ENCODE measurements around the gene SPTBN4.
"Not testable (repeated sequence)": the region's sequence is repeated elsewhere in the genome, so short reads cannot be mapped to it uniquely, and the experiment has no call there.

Gene SPTBN4

GRCh38 chr19:40533508-40533907 is 66.7 kb downstream of the SPTBN4 start:
- no peak for FAIRE-seq

GRCh38 chr19:40534148-40534547 is 67.3 kb downstream of the SPTBN4 start:
- FAIRE-seq = no peak

GRCh38 chr19:40539070-40539469 is 72.3 kb downstream of the SPTBN4 start:
- no peak for FAIRE-seq

- no peak for FAIRE-seq
Observed at GRCh38 chr19:40542202-40542859, 75.5 kb downstream of the SPTBN4 start.

- no peak for FAIRE-seq
Observed at GRCh38 chr19:40543029-40543597, 76.3 kb downstream of the SPTBN4 start.

GRCh38 chr19:40546153-40546841 is 79.5 kb downstream of the SPTBN4 start:
- not testable (repeated sequence) for FAIRE-seq

- FAIRE-seq = not testable (repeated sequence)
Observed at GRCh38 chr19:40547190-40547589, 80.4 kb downstream of the SPTBN4 start.

GRCh38 chr19:40547836-40548235 is 81.0 kb downstream of the SPTBN4 start:
- no peak for FAIRE-seq

- no peak for FAIRE-seq
Observed at GRCh38 chr19:40549007-40549708, 82.4 kb downstream of the SPTBN4 start.

- FAIRE-seq = no peak
Observed at GRCh38 chr19:40550951-40551350, 84.2 kb downstream of the SPTBN4 start.

GRCh38 chr19:40552848-40553247 is 86.0 kb downstream of the SPTBN4 start:
- no peak for FAIRE-seq

GRCh38 chr19:40553885-40554857 is 87.4 kb downstream of the SPTBN4 start:
- no peak for FAIRE-seq

GRCh38 chr19:40555978-40556689 is 89.3 kb downstream of the SPTBN4 start:
- no peak for FAIRE-seq

- no peak for FAIRE-seq
Observed at GRCh38 chr19:40556953-40557530, 90.2 kb downstream of the SPTBN4 start.

- FAIRE-seq = no peak
Observed at GRCh38 chr19:40559394-40559793, 92.6 kb downstream of the SPTBN4 start.

GRCh38 chr19:40560092-40560507 is 93.3 kb downstream of the SPTBN4 start:
- no peak for FAIRE-seq

- no peak for FAIRE-seq
Observed at GRCh38 chr19:40561947-40562346, 95.1 kb downstream of the SPTBN4 start.

- FAIRE-seq = not testable (repeated sequence)
Observed at GRCh38 chr19:40564535-40564934, 97.7 kb downstream of the SPTBN4 start.

GRCh38 chr19:40565355-40565754 is 98.6 kb downstream of the SPTBN4 start:
- no peak for FAIRE-seq

GRCh38 chr19:40565910-40566495 is 99.2 kb downstream of the SPTBN4 start:
- FAIRE-seq = no peak
